Measurements from ENCODE around the gene CCT6A.
"Not testable (repeated sequence)": the region's sequence is repeated elsewhere in the genome, so short reads cannot be mapped to it uniquely, and the experiment has no call there.

CCT6A gene, protein sequence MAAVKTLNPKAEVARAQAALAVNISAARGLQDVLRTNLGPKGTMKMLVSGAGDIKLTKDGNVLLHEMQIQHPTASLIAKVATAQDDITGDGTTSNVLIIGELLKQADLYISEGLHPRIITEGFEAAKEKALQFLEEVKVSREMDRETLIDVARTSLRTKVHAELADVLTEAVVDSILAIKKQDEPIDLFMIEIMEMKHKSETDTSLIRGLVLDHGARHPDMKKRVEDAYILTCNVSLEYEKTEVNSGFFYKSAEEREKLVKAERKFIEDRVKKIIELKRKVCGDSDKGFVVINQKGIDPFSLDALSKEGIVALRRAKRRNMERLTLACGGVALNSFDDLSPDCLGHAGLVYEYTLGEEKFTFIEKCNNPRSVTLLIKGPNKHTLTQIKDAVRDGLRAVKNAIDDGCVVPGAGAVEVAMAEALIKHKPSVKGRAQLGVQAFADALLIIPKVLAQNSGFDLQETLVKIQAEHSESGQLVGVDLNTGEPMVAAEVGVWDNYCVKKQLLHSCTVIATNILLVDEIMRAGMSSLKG

DNA sequence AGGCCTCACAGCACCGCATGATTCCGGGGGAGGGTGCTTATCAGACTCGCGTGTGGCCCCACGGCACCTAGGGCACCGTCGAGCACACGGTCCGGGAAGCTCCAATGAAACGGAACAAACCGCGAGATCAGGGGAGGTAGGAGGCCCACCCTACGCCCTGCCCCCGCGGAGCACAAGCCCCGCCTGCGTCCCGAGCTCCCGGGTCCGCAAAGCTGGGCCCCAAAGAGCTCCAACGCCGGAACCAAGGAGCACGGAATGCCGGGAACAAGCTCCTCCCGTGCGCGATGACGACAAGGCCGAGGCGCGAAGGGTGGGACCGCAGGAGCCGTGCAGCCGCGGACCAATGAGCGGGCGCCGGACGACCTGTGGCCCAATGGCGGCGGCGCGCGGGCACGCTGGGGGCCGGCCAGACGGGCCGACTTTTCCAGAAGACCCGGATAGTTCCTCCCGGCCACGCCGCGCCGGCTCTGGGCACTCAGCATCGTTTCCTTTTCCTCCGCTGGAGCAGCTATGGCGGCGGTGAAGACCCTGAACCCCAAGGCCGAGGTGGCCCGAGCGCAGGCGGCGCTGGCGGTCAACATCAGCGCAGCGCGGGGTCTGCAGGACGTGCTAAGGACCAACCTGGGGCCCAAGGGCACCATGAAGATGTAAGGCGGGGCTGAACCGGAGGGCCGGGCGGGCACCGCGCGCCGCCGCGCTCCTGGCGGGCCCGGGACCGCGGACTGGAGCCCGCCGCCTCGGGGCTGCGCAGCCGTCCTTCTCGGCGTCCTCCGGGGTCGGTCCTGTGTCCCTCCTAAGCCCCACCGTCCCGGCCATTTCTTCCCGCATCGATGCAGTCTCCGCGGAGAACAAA, at the start of gene CCT6A, which contains the start of gene PSPH:
TSS of gene CCT6A (plus strand) at position 427 of the 853 bp plus-strand sequence. CDS start at position 511, 84 bp downstream.
TSS of gene PSPH (minus strand) at position 106 of the 853 bp plus-strand sequence. CDS start 30,232 bp downstream, outside the sequence.
- Histone ChIP-seq H3K27ac (peak within 1 kb of the TSS; percentile 81 to 85), H3K4me3 (peak within 1 kb of the TSS; percentile 81 to 87), H3K36me3 (peaks cover 26 to 38% (median 37%) of the 10 kb centered on the region in 3 donors), H3K4me1 (peaks cover 0 to 29% (median 14%) of the 10 kb centered on the region in 4 donors), H3K9me3 (no peaks in the 10 kb centered on the region), H3K27me3 (no peaks in the 10 kb centered on the region)
- intact Hi-C loops (cut with DNase I; ENCODE audit: low total_unique reads): loop anchor here (2.0 to 5.0 kb wide), 2 partner anchors 13 to 164 kb away; partner anchors contain the start of genes SUMF2 and ZNF713
- TF ChIP-seq, protein P1, sequence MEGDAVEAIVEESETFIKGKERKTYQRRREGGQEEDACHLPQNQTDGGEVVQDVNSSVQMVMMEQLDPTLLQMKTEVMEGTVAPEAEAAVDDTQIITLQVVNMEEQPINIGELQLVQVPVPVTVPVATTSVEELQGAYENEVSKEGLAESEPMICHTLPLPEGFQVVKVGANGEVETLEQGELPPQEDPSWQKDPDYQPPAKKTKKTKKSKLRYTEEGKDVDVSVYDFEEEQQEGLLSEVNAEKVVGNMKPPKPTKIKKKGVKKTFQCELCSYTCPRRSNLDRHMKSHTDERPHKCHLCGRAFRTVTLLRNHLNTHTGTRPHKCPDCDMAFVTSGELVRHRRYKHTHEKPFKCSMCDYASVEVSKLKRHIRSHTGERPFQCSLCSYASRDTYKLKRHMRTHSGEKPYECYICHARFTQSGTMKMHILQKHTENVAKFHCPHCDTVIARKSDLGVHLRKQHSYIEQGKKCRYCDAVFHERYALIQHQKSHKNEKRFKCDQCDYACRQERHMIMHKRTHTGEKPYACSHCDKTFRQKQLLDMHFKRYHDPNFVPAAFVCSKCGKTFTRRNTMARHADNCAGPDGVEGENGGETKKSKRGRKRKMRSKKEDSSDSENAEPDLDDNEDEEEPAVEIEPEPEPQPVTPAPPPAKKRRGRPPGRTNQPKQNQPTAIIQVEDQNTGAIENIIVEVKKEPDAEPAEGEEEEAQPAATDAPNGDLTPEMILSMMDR (IDR thresholded peaks at IDR 0.05): no peak
- DNase-seq: peak; percentile 97 to 99

DNA sequence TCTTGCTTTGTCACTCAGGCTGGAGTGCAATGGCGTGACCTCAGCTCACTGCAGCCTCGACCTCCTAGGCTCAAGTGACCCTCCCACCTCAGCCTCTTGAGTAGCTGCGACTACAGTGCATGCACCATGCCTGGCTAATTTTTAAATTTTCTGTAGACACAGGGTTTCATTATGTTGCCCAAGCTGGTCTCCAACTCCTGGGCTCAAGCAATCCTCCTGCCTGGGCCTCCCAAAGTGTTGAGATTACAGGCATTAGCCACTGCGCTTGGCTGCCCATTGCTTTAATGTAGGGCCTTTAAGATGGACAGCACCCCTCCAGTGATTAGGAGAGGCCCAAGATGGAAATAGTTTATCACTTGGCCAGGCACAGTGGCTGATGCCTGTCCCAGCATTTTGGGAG, 47.8 kb upstream of the CCT6A start:
- TF ChIP-seq, protein P1 (IDR thresholded peaks at IDR 0.05): no peak
- intact Hi-C loops (cut with DNase I; ENCODE audit: low total_unique reads): loop anchor here (5.0 kb wide), 1 partner anchor 69 kb away; no protein-coding TSS in a partner anchor
- H3K27ac ChIP-seq: no peak overlapping the region
- no peak for DNase-seq
- H3K9me3 ChIP-seq: no peaks in the 10 kb centered on the region
- no peak overlapping the region for H3K4me3 ChIP-seq
- H3K27me3 ChIP-seq: no peaks in the 10 kb centered on the region
- H3K36me3 ChIP-seq: peaks cover 15 to 17% (median 16%) of the 10 kb centered on the region in 3 donors
- no peaks in the 10 kb centered on the region for H3K4me1 ChIP-seq

DNA sequence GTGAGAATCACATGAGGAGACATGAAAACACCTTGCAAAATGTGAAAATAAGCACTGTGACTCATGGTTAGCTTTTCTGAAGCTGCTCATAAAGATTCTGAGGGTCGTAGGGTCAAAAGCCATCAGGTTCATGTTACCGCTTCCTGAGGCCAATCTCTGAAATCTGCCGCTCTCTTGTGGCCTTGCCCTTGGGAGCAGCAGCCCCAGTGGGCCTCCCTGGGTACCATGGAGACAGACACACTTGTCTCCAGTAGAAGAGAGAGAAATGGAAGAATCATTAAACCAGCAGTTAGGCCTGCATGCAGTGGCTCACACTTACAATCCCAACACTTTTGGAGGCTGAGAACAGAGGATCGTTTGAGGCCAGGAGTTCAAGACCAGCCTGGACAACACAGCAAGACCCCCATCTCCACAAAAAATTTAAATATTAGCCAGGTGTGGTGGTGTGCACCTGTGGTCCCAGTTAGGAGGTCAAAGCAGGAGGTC, 44.4 kb upstream of the CCT6A start:
- Histone ChIP-seq H3K27ac (no peak overlapping the region), H3K4me3 (no peak overlapping the region), H3K4me1 (no peaks in the 10 kb centered on the region), H3K27me3 (no peaks in the 10 kb centered on the region), H3K36me3 (peaks cover 0 to 5% (median 0%) of the 10 kb centered on the region in 3 donors), H3K9me3 (no peaks in the 10 kb centered on the region)
- DNase-seq: no peak
- TF ChIP-seq, protein P1 (IDR thresholded peaks at IDR 0.05): no peak
- intact Hi-C loops (cut with DNase I; ENCODE audit: low total_unique reads): no loop called here

DNA sequence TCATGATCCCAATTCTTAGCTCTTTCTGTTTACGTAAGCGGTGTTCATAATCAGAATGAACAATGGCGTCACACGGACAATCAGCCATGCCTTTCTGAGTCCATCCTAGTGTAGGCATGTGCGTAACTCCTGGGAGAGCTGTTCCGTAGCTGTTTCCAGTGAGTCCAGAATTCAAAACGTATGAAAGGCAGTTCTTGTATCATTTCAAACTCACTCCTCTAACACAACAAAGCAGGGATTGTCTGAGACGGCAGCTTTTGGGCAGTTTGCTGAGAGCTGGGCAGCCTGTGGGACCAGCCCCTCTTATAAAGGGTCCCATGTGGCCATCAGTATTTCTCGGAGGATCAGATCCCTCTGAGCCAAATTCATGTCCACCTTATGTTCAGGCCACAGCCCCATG, 43.7 kb upstream of the CCT6A start:
- intact Hi-C loops (cut with DNase I; ENCODE audit: low total_unique reads): no loop called here
- Histone ChIP-seq H3K4me3 (no peak overlapping the region), H3K36me3 (peaks cover 0 to 10% (median 0%) of the 10 kb centered on the region in 3 donors), H3K27me3 (no peaks in the 10 kb centered on the region), H3K9me3 (no peaks in the 10 kb centered on the region), H3K27ac (no peak overlapping the region), H3K4me1 (no peaks in the 10 kb centered on the region)
- TF ChIP-seq, protein P1 (IDR thresholded peaks at IDR 0.05): no peak
- no peak for DNase-seq

DNA sequence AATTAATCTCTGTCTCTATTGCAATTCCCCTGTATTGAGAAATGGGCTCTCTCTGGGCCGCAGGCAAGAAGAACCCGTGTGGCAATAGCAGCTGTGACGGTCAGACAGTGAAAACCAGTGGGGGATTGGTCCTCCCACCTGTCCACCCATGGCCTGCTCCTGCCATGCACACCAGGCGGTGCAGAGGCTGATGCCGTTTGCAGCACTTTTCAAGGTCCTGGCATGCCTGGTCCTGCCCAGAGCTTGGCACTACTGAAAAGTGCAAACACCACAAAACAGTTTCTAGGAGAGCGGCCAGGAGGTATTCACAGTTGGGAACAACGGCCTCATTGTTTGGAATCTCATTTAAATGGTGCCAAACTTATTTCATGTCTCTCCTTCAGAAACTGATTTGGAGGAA, 41.9 kb upstream of the CCT6A start:
- no peaks in the 10 kb centered on the region for H3K4me1 ChIP-seq
- H3K27ac ChIP-seq: no peak overlapping the region

DNA sequence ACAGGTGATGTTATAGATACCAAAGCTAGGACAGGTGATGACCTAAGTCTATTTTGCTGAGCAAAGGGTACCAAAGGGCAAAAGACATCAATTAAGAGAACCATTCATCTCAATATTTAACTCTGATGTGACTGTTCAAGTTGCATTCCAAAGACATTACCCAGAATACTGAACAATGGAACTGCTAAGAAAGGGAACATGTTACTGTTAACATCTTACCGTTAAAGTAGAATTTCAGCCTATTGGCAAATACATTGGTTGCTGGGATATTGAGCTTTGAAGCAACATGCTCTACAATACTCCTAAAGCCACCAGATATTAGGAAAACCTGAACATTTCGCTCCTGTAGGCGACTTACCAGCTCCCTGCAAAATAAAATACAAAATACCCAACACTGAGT, 34.5 kb upstream of the CCT6A start:
- H3K27me3 ChIP-seq; H3K4me3 ChIP-seq; DNase-seq; H3K4me1 ChIP-seq; H3K27ac ChIP-seq; H3K9me3 ChIP-seq; intact Hi-C loops (cut with DNase I; ENCODE audit: low total_unique reads): not testable (repeated sequence)
- peaks cover 0 to 61% (median 0%) of the 10 kb centered on the region in 3 donors for H3K36me3 ChIP-seq

More for the DNA sequence above, 41.9 kb upstream of the CCT6A start:
- Histone ChIP-seq H3K4me3 (no peak overlapping the region), H3K27me3 (no peaks in the 10 kb centered on the region), H3K9me3 (no peaks in the 10 kb centered on the region), H3K36me3 (peaks cover 0 to 18% (median 0%) of the 10 kb centered on the region in 3 donors)
- TF ChIP-seq, protein P1 (IDR thresholded peaks at IDR 0.05): no peak
- intact Hi-C loops (cut with DNase I; ENCODE audit: low total_unique reads): no loop called here
- no peak for DNase-seq

All from tibial artery (tissue), 4 donors.